M059J (cell line): ENCODE results near the gene ALAD. TPM values are rescaled to one million over a fixed set of nuclear protein-coding genes. Genes with fewer than 3 reads are reported as not detected.

ENCODE experiments used
- DNase-seq: peaks from one replicate; pipeline ENCODE4 v3.0.0-alpha.2; 2012; ENCODE audit warnings: low read depth
- total RNA-seq: library from RNA; depleted of rRNA; stranded (reverse); fragments of >200 nt; shearing (Covaris generic); gene quantifications from 2 replicates; pipeline ENCODE4 v1.2.3, GENCODE V29; 2014; rRNA removed

The ALAD gene
- total RNA-seq, 1 experiment from 2014 or later: 11.2 TPM

- DNase-seq: no peak
Observed at GRCh38 chr9:113349066-113349444, 52.0 kb downstream of the ALAD start.

GRCh38 chr9:113348437-113348836, 52.6 kb downstream of the ALAD start:
- no peak for DNase-seq

- no peak for DNase-seq
Observed at GRCh38 chr9:113345671-113346070, 55.4 kb downstream of the ALAD start.

GRCh38 chr9:113345190-113345589, 55.9 kb downstream of the ALAD start:
- DNase-seq: no peak

- peak; percentile 65 for DNase-seq
Observed at GRCh38 chr9:113343732-113344231, 57.3 kb downstream of the ALAD start.

- no peak for DNase-seq
Observed at GRCh38 chr9:113341712-113342410, 59.2 kb downstream of the ALAD start.

- DNase-seq: peak; percentile 85
Observed at GRCh38 chr9:113340011-113340699, 60.9 kb downstream of the ALAD start, which contains the start of gene WDR31. WDR31 (minus strand) TSS chr9:113340275; CDS start chr9:113332022, 8,253 bp downstream.

- DNase-seq: no peak
Observed at GRCh38 chr9:113337714-113338113, 63.4 kb downstream of the ALAD start.

Other genes with a start within 250 kb of the ALAD start
- 27.2 and 36.8 TPM in 2 replicates for gene FKBP15, start 180.0 kb downstream of the ALAD start, total RNA-seq
- gene SLC31A1, start 179.7 kb downstream of the ALAD start, total RNA-seq: 21.4 and 34.0 TPM in 2 replicates
- 72.0 and 80.5 TPM in 2 replicates for gene CDC26, start 125.7 kb downstream of the ALAD start, total RNA-seq
- gene PRPF4, start 125.6 kb downstream of the ALAD start, total RNA-seq: 50.8 and 61.0 TPM in 2 replicates
- gene RNF183, start 97.9 kb downstream of the ALAD start, total RNA-seq: not detected in 2 replicates
- gene WDR31, start 61.0 kb downstream of the ALAD start, total RNA-seq: 0.22 and 0.32 TPM in 2 replicates
- not detected in 2 replicates for gene BSPRY, start 51.7 kb downstream of the ALAD start, total RNA-seq
- 5.1 and 8.1 TPM in 2 replicates for gene HDHD3, start 24.3 kb downstream of the ALAD start, total RNA-seq
- gene POLE3, start 9.4 kb upstream of the ALAD start, total RNA-seq: 144 and 155 TPM in 2 replicates
- gene C9orf43, start 9.5 kb upstream of the ALAD start, total RNA-seq: 0.05 and 1.1 TPM in 2 replicates
- gene RGS3, start 62.4 kb upstream of the ALAD start, total RNA-seq: 84.9 and 137 TPM in 2 replicates